Stimulated activated CD8-positive, alpha-beta memory T cell treated with anti-CD3 and anti-CD28 coated beads, Interleukin-12 subunit alpha, Interleukin-12 subunit beta, amount 100 ng/mL, for 1 hour (primary cell): ENCODE data around the gene ADD3.
"Not testable (repeated sequence)": the region's sequence is repeated elsewhere in the genome, so short reads cannot be mapped to it uniquely, and the experiment has no call there.

ENCODE experiments used
- DNase-seq: peaks from one replicate; pipeline ENCODE4 v3.0.0-alpha.2; 2020; ENCODE audit warnings: low read depth

ADD3 gene

DNA sequence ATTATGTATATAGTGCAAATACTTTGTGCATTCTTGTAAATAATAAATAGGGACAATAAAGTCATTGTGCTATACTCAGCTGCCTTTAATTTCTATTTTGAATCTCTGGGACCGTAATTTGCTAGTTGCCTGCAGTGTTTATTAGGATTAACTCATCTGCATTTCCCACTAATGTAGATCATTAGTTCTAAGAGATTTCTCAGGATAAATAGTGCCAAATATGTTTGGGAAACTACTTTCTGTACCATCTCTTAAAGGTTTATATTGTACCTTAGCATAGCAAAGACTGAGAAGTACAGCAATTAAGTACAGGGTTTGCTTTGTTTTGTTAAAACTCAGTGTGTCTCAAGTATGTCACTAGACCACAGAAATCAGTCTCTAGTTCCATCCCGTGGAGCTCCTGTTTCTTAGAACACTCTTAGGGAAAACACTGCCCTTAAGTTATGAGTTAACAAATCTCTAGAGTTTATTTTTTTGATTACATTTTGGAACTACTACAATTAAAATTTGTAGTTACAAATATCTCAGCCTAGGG lies 26.0 kb downstream of the ADD3 start:
- DNase-seq: no peak

DNA sequence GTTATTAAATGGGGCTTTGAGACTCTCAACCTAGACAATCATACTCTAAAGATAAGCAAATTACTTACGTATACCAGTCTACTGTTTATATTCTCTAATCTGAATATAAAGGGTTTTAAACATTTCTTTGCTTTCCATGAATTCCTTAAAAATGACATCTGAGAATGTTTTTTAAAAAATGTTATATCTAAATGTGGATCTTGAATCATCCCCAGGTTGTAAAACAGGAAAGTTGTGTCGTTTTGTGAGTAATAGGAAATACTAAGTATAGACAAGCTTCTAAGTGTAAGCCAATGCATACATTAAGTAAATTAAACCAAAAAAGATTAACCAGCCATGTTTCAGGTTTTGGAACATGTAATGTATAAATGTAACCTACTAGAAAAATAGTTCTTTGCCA lies 26.8 kb downstream of the ADD3 start:
- no peak for DNase-seq

GRCh38 chr10:110035070-110035921 lies 27.5 kb downstream of the ADD3 start:
- DNase-seq: no peak

DNA sequence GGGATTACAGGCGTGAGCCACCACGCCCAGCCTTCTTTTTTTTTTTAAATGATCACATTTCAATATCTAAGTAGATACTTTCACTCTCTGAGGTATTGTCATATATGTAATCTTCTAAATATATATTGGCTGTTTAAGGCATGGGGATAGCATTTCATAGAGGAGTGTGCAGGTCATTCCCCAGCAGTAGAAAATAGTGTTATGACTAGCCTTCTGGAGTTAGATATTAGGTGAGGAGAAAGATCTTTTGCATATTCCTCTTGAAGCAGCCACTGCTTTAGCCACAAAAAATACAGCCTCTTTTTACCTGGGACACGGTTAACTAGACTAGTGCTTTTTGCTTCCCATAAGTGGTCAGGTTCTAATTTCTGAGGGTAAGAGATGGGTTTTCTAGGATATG lies 28.9 kb downstream of the ADD3 start:
- DNase-seq: no peak

DNA sequence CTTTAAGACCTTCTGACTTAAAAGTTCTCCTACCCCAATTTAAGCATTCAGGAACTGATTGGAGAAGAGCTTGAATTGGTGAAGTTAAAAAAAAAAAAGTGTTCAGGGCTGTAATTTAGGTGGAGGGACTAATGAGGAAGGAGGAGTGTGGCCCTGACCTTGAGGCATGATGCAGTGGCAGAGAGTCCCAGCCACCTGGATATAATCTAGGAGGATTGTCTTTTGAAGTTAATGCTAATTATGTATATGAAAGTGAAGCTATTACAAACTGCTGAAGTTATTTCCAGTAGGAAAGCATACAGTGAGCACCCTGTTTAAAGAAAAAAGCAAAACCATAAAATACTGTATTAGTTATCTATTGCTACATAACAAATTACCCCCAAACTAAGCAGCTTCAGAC lies 31.5 kb downstream of the ADD3 start:
- DNase-seq: no peak

GRCh38 chr10:110040108-110040507 lies 32.3 kb downstream of the ADD3 start:
- DNase-seq: no peak

DNA sequence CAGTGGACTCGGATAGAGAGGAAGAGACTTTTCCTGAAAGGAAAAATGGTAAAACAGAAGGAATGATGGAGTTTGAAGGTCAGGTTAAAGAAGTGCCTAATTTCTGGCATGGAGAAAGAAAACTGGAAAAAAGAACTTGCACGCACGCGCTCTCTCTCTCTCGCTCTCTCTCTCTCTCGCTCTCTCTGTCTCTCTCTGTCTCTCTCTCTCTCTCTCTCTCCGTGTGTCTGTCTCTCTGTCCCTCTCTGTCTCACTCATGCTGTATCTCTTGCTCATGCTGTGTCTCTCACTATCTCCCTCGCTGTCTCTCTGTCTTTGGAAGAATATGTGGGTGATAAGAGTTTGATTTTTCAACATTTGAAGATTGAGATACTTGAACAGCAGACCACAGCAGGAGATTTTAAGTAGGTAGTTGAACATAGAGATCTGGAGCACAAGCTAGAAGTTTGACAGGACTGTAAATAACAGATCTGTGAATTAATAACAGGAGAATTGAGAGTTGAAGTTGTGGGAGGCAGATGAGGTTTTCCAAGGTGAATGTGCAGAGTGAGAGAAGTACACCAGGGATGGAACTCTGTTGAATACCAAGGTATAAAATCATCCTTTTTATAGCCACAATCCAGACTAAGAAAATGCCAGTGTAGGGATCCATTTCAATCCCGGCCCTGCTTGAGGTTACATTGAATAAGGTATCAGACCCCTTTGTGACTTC lies 33.1 kb downstream of the ADD3 start:
- DNase-seq: no peak

DNA sequence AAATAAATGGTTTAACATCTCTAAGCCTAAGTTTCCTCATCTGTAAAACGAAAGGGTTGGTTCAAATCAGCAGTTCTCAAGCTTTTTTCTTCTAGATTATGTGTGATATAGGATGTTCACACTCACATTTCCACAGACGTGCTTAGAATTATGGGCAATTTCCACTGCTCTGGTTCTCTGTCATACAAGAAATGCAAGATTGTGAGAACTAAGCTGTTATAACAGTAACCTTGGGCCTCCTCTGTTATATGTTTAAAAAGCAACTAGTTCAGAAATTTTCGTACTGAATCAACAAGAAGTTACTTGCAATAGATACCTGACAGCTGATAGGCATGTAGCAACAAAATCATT lies 33.7 kb downstream of the ADD3 start:
- no peak for DNase-seq

DNA sequence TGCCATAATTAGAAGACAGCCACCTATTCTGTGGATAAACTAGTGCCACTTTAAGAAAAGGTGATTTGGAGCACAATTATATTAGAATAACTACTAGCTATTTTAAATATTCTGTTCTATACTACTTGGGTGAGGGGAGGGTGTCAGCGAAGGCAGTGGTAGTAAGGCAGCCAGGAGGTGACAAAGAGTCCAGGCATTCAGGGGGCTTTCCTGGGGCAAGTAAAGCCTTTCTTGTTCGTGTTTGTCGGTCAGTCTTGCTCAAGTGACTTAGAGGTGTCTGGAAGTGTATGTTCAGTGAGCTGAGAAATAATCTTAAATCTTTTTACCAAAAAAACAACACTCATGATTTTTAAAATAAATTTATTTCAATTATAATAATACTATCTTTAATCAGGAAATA lies 34.4 kb downstream of the ADD3 start:
- DNase-seq: no peak

DNA sequence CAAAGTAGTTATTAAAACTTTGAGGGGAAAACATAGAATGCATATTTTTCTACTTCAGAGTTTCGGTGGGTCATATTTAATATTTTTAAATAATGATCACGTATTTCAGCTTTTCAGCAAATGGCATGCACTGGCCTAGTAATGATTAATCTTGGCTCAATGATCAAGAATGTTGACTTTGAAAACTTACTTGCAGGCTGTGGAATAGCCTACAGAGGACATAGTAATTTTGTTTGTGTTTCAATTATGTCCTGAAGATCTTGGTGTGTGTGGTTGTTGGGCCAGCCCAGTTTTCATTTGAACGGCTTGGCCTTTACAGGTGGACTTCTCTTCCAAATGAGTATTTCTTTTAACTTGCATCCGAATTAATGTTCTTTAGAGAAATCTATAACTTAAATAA lies 35.1 kb downstream of the ADD3 start:
- no peak for DNase-seq

DNA sequence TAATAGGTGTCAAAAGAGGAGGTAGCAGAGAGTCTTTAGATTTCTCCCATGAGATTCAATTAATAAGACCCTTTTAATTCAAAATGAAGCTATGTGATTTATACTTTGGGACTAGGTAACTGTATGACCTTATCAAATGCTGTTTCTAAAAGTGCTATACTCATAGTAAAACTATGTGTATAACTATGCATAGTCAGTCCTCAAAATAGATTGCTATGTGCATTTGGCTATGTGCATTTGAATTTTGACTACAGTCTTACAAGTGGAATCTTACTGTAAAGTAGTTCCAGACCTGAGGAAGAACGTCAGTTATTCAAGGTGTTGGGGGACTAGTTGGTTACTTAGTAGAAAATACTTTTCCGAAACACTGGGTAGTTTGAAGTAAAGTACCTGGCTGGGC lies 36.9 kb downstream of the ADD3 start:
- DNase-seq: no peak

- no peak for DNase-seq
Observed at GRCh38 chr10:110045772-110046171, 38.0 kb downstream of the ADD3 start.

- not testable (repeated sequence) for DNase-seq
Observed at GRCh38 chr10:110048145-110048544, 40.4 kb downstream of the ADD3 start.

GRCh38 chr10:110048781-110049180 lies 41.0 kb downstream of the ADD3 start:
- no peak for DNase-seq

DNA sequence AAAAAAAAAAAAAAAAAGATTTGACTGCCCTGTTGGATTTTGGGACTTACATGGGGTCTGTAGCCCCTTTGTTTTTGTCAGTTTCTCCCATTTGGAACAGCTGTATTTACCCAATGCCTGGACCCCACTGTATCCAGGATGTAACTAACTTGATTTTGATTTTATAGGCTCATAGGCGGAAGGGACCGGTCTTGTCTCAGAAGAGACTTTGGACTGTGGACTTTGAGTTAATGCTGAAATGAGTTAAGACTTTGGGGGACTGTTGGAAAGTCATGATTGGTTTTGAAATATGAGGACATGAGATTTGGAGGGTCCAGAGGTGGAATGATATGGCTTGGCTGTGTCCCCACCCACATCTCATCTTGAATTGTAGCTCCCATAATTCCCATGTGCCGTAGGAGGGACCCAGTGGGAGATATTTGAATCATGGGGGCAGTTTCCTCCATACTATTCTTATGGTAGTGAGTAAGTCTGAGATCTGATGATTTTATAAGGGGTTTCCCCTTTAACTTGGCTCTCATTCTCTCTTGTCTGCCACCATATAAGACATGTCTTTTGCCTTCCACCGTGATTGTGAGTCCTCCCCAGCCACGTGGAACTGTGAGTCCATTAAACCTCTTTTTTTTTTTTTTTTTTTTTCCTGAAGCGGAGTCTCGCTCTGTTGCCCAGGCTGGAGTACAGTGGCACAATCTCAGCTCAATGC lies 42.3 kb downstream of the ADD3 start:
- not testable (repeated sequence) for DNase-seq

DNA sequence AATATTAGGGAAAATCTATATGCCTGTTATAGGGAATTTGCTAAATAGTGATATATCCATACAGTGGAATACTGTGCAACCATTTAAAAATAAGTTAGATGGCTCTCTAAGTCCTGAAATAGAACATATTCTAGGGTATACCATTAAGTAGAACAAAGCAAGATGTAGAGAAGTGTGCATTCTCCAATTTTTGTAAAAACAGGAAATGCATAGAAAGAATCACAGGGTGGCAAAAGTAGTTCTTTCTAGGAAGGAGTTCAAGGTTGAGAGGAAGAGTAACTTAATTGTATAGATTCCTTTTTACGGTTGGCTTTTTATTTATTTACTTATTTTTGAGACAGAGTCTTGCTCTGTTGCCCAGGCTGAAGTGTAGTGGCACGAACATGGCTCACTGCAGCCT lies 43.7 kb downstream of the ADD3 start:
- no peak for DNase-seq

- no peak for DNase-seq
Observed at GRCh38 chr10:110052916-110053315, 45.1 kb downstream of the ADD3 start.

DNA sequence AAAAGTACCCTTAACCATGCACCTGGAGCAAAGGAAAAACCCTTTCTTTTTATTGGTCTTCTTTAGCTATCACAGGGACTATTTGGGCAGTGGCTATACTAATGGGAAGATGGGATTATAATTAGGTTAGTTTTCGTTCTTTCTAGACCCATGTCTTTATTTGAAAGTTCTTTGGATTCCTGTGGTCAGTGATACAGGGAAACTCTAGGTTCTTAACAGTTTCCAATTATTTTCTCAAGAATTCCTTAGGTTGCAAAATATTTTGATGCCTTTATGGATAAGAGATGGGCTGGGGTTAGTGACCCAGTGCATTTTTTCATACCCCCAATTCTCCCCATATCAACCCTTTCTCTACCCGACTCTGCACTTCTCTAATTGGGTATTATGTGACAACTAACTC lies 49.0 kb downstream of the ADD3 start:
- no peak for DNase-seq

DNA sequence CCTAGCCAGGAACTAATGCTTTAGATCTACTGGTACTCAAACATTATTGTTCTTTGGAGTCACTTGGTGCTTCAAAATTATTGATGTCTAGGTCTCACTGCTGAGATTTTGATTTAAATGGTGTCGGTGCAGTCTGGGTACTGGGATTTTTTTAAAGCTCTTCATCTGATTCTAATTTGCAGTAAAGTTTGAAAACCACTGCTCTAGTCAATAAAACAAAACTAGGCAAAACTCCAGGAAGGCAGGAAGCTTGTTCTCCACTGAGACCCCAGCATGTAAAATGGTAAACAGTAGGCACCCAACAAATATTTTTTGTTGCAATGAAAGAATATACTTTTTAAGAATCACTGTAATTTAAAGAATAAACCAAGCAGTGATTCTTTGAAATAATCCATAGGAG lies 49.7 kb downstream of the ADD3 start:
- no peak for DNase-seq

GRCh38 chr10:110058212-110058611 lies 50.4 kb downstream of the ADD3 start:
- no peak for DNase-seq

DNA sequence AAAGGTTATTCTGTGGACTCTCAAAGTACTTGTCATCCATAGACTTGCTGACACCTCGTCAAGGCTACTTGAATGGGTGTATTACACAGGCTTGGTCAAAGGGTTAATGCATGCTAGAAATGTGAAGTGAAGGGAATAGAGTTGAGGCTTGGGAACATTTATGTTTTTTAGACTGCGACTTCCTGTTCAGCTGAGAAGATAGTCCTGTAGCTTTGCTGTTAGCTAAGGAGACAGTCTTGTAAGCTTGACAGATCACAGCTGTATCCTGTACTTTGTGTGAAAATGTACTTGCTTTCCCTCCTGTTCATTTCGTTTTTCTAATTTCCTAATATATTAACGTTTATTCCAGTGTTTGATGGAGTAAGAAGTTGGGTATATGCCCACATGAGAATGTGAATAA lies 52.1 kb downstream of the ADD3 start:
- no peak for DNase-seq

GRCh38 chr10:110061687-110062086 lies 53.9 kb downstream of the ADD3 start:
- no peak for DNase-seq

GRCh38 chr10:110065269-110065668 lies 57.5 kb downstream of the ADD3 start:
- no peak for DNase-seq
